CD1c-positive myeloid dendritic cell (primary cell): ENCODE results near the gene COL13A1.
A peak's percentile ranks its signal among the peaks of the same experiment; 100 is the strongest.

Experiments
- DNase-seq: peaks from one replicate; pipeline ENCODE4 v3.0.0-alpha.2; 2016; ENCODE audit errors: extremely low spot score

COL13A1 gene

GRCh38 chr10:69885379-69886013 is 83.8 kb downstream of the COL13A1 start:
- DNase-seq, result no peak

GRCh38 chr10:69888882-69889584 is 87.3 kb downstream of the COL13A1 start:
- no peak for DNase-seq

GRCh38 chr10:69890065-69890847 is 88.5 kb downstream of the COL13A1 start:
- no peak for DNase-seq

- DNase-seq, result no peak
Observed at GRCh38 chr10:69891057-69891617, 89.4 kb downstream of the COL13A1 start.

GRCh38 chr10:69892406-69892805 is 90.7 kb downstream of the COL13A1 start:
- no peak for DNase-seq

GRCh38 chr10:69892816-69893215 is 91.1 kb downstream of the COL13A1 start:
- DNase-seq, result no peak

- no peak for DNase-seq
Observed at GRCh38 chr10:69893271-69893900, 91.7 kb downstream of the COL13A1 start.

GRCh38 chr10:69894156-69894555 is 92.5 kb downstream of the COL13A1 start:
- no peak for DNase-seq

- no peak for DNase-seq
Observed at GRCh38 chr10:69895759-69896158, 94.1 kb downstream of the COL13A1 start.

GRCh38 chr10:69896606-69897231 is 95.0 kb downstream of the COL13A1 start:
- no peak for DNase-seq

GRCh38 chr10:69897432-69897831 is 95.7 kb downstream of the COL13A1 start:
- DNase-seq, result no peak

- no peak for DNase-seq
Observed at GRCh38 chr10:69897999-69898398, 96.3 kb downstream of the COL13A1 start.

GRCh38 chr10:69898524-69898923 is 96.8 kb downstream of the COL13A1 start:
- DNase-seq, result no peak

- no peak for DNase-seq
Observed at GRCh38 chr10:69898941-69899340, 97.2 kb downstream of the COL13A1 start.

GRCh38 chr10:69899727-69900595 is 98.3 kb downstream of the COL13A1 start:
- no peak for DNase-seq

GRCh38 chr10:69901022-69901421 is 99.3 kb downstream of the COL13A1 start:
- DNase-seq, result no peak

- DNase-seq, result peak; percentile 26
Observed at GRCh38 chr10:69901628-69902505, 100.2 kb downstream of the COL13A1 start.

- DNase-seq, result no peak
Observed at GRCh38 chr10:69902835-69903535, 101.3 kb downstream of the COL13A1 start.

- peak; percentile 72 for DNase-seq
Observed at GRCh38 chr10:69904533-69904932, 102.8 kb downstream of the COL13A1 start.
